GM12864 (cell line): ENCODE data around the gene TMEM132D.

Experiments used
- DNase-seq: peaks from one replicate; pipeline ENCODE4 v3.0.0-alpha.2; 2011; ENCODE audit warnings: low read depth
- H3K4me3 ChIP-seq: 2 replicates; pipeline ENCODE4 v1.5.1; 2011; ENCODE audit warnings: mild to moderate bottlenecking, low read depth, low read length, control low read depth
- CTCF ChIP-seq: IDR thresholded peaks from 2 replicates; pipeline ENCODE4 v1.5.1; 2011; ENCODE audit warnings: low read depth, mild to moderate bottlenecking, moderate library complexity, low read length, control low read depth, inconsistent platforms; ENCODE audit errors: missing control alignments

The TMEM132D gene

GRCh38 chr12:129566800-129567199, 337.0 kb downstream of the TMEM132D start:
- no peak overlapping the region for H3K4me3 ChIP-seq
- DNase-seq, result no peak
- no peak for TF ChIP-seq CTCF

GRCh38 chr12:129564768-129565167, 339.1 kb downstream of the TMEM132D start:
- no peak overlapping the region for H3K4me3 ChIP-seq
- DNase-seq, result no peak
- no peak for TF ChIP-seq CTCF

- no peak for DNase-seq
- TF ChIP-seq CTCF, result no peak
- H3K4me3 ChIP-seq, result no peak overlapping the region
Observed at GRCh38 chr12:129563266-129563665, 340.6 kb downstream of the TMEM132D start.

GRCh38 chr12:129561304-129561703, 342.5 kb downstream of the TMEM132D start:
- no peak for TF ChIP-seq CTCF
- no peak for DNase-seq
- no peak overlapping the region for H3K4me3 ChIP-seq

- H3K4me3 ChIP-seq, result no peak overlapping the region
- DNase-seq, result no peak
- no peak for TF ChIP-seq CTCF
Observed at GRCh38 chr12:129559776-129560175, 344.0 kb downstream of the TMEM132D start.

GRCh38 chr12:129558036-129558435, 345.8 kb downstream of the TMEM132D start:
- H3K4me3 ChIP-seq, result no peak overlapping the region
- TF ChIP-seq CTCF, result no peak
- DNase-seq, result no peak

- no peak for TF ChIP-seq CTCF
Observed at GRCh38 chr12:129556082-129556481, 347.7 kb downstream of the TMEM132D start.

More at GRCh38 chr12:129556082-129556481, 347.7 kb downstream of the TMEM132D start:
- H3K4me3 ChIP-seq, result no peak overlapping the region
- DNase-seq, result no peak
